ENCODE data around the gene TRAF2. TPM values are rescaled to one million over a fixed set of nuclear protein-coding genes. Genes with fewer than 3 reads are reported as not detected.
A peak's percentile ranks its signal among the peaks of the same experiment; 100 is the strongest.

Gene TRAF2
- total and polyA plus RNA-seq, 2 of the 13 experiments (the other 11 are each of a cell fraction or from before 2014, with no cell fraction given) = 12.4 to 13.6 TPM

GRCh38 chr9:136847088-136847825 lies 39.1 kb upstream of the TRAF2 start:
- in situ Hi-C loops (cut with HindIII; ENCODE audit: extremely low pct_ligation_motif_present, low pct_unique_long_range_greater_than_20kb) = loop anchor here (10.0 kb wide), 1 partner anchor 188 kb away; the partner anchor contains the start of gene FUT7
- WGBS (ENCODE audit: low lambda C conversion rate) = 61% methylated on average over 56 of the region's 75 CpGs
- Histone ChIP-seq H2AFZ (ENCODE audit: low read length) (no peak overlapping the region), H3K27me3 (ENCODE audit: control insufficient read depth in 1 of 2, insufficient read depth in 2 of 2, low read length in 2 of 2) (no peaks in the 10 kb centered on the region; a peak in 1 of 5 replicates), H3K4me1 (ENCODE audit: insufficient read depth, low read length) (peaks cover 35% of the 10 kb centered on the region), H3K9ac (ENCODE audit: insufficient read depth, low read depth, low read length) (peak overlapping the region; percentile 94), H4K20me1 (ENCODE audit: insufficient read depth, low read length) (peaks cover 9% of the 10 kb centered on the region; the same call in 1 of the 2 replicates), H3K36me3 (replicated peaks in 1 of 2; ENCODE audit: control insufficient read depth in 1 of 2, insufficient read depth in 2 of 2, low read length in 2 of 2) (peaks cover 11 to 20% of the 10 kb centered on the region in 2 experiments), H3K9me3 (ENCODE audit: low read length) (no peaks in the 10 kb centered on the region), H3K4me2 (ENCODE audit: low read depth, low read length) (peak overlapping the region; percentile 81), H3K79me2 (ENCODE audit: insufficient read depth, low read length) (peaks cover 17% of the 10 kb centered on the region), H3K4me3 (replicated peaks in 1 of 3; ENCODE audit: insufficient read depth in 1 of 3, low read depth in 2 of 3, low read length in 3 of 3) (peak overlapping the region; percentile 88 to 98 (median 91)), H3K27ac (ENCODE audit: extremely low read length, insufficient read depth, low read length) (peak overlapping the region; percentile 91)
- ChIA-PET POLR2A (interaction anchor here (0.6 to 2.3 kb wide), 12 partner anchors 9 to 239 kb away, joined by 3 to 45 read pairs (median 4); partner anchors contain the start of genes MAN1B1, TMEM141 and TRAF2), CTCF (ENCODE audit: low intra/inter-chr PET ratio, low total read pairs) (no interaction called here)
- ATAC-seq (peak; percentile 1), FAIRE-seq (no peak), DNase-seq (ENCODE audit: low spot score) (peak; percentile 53)
- intact Hi-C loops (cut with micrococcal nuclease; ENCODE audit: unreplicated experiment) = loop anchor here (5.0 kb wide), 2 partner anchors 35 to 60 kb away; no protein-coding TSS in a partner anchor
- BruUV-seq (replicated peaks) = no TSS peak
- TF ChIP-seq ZFP1 (CRISPR knock-in tag; IDR thresholded peaks at IDR 0.05) = no peak
- no peak for TF ChIP-seq TEAD3 (CRISPR knock-in tag; optimal IDR thresholded peaks at IDR 0.05; ENCODE audit: borderline replicate concordance)
- TF ChIP-seq ZNF367 (CRISPR knock-in tag; IDR thresholded peaks at IDR 0.05; ENCODE audit: borderline replicate concordance) = no peak
- TF ChIP-seq ATF4 (CRISPR knock-in tag; IDR thresholded peaks at IDR 0.05) = no peak
- no peak for TF ChIP-seq ZBTB7A (CRISPR knock-in tag; IDR thresholded peaks at IDR 0.05)
- no peak for TF ChIP-seq ARID3A (IDR thresholded peaks at IDR 0.05; ENCODE audit: low read depth, low read length)
- TF ChIP-seq PHF8 (CRISPR knock-in tag; IDR thresholded peaks at IDR 0.05) = no peak
- TF ChIP-seq NR2F1 (CRISPR knock-in tag; IDR thresholded peaks at IDR 0.05) = no peak
- TF ChIP-seq MAZ (IDR thresholded peaks at IDR 0.05; ENCODE audit: borderline replicate concordance, low read depth, low read length) = no peak
- TF ChIP-seq MAZ (CRISPR knock-in tag; IDR thresholded peaks at IDR 0.05; ENCODE audit: low read depth) = no peak; the same call in 1 of the 2 replicates
- no peak for TF ChIP-seq NR2F2 (IDR thresholded peaks at IDR 0.05; ENCODE audit: borderline replicate concordance, low read depth)
- TF ChIP-seq SNAPC2 (CRISPR knock-in tag; IDR thresholded peaks at IDR 0.05) = 0 out of 2 replicates have a peak, but pooled peaks have one; percentile 43
- no peak for TF ChIP-seq ZBTB43 (CRISPR knock-in tag; conservative IDR thresholded peaks at IDR 0.05)
- no peak for TF ChIP-seq ZSCAN30 (CRISPR knock-in tag; IDR thresholded peaks at IDR 0.05)
- no peak for TF ChIP-seq KLF9 (CRISPR knock-in tag; IDR thresholded peaks at IDR 0.05; ENCODE audit: low read depth)
- TF ChIP-seq DNMT3B (CRISPR knock-in tag; conservative IDR thresholded peaks at IDR 0.05) = no peak
- TF ChIP-seq EP300 (IDR thresholded peaks at IDR 0.05; ENCODE audit: low read depth in 2 of 2, low read length in 2 of 2) = no peak
- TF ChIP-seq EP300 (CRISPR knock-in tag; IDR thresholded peaks at IDR 0.05; ENCODE audit: borderline replicate concordance) = no peak
- TF ChIP-seq ZBTB33 (CRISPR knock-in tag; IDR thresholded peaks at IDR 0.05) = peak; percentile 98
